ENCODE measurements around the gene CSRP1. TPM values are rescaled to one million over a fixed set of nuclear protein-coding genes. Genes with fewer than 3 reads are reported as not detected.

The CSRP1 gene
- total and polyA plus RNA-seq, 4 donors, result 143 to 278 (median 227) TPM

GRCh38 chr1:201445310-201445709 is 61.6 kb downstream of the CSRP1 start:
- WGBS, 2 donors, result 89 to 96% methylated on average over 6 of the region's 6 CpGs
- no peak for DNase-seq
- no peak for TF ChIP-seq CTCF (IDR thresholded peaks at IDR 0.05; ENCODE audit: control extremely low read depth, extremely low read depth)

GRCh38 chr1:201444792-201445191 is 62.1 kb downstream of the CSRP1 start:
- no peak for TF ChIP-seq CTCF (IDR thresholded peaks at IDR 0.05; ENCODE audit: control extremely low read depth, extremely low read depth)
- no peaks in the 10 kb centered on the region for H3K36me3 ChIP-seq (ENCODE audit: control insufficient read depth in 4 of 4, insufficient read depth in 4 of 4, low read length in 4 of 4)
- ATAC-seq (ENCODE audit: insufficient read depth, low FRiP score) (no peak), DNase-seq (no peak)
- WGBS, 2 donors, result 72 to 79% methylated on average over 4 of the region's 4 CpGs
- no peak overlapping the region for H3K9ac ChIP-seq (ENCODE audit: insufficient read depth in 1 of 2, low read length in 2 of 2)
- H3K9me3 ChIP-seq (ENCODE audit: control insufficient read depth in 4 of 4, insufficient read depth in 3 of 4, low read length in 3 of 4), result peaks cover 0 to 6% (median 2%) of the 10 kb centered on the region in 4 donors
- no peak overlapping the region for H3K4me3 ChIP-seq
- no peak overlapping the region for H3K27ac ChIP-seq (ENCODE audit: low read depth in 1 of 2, low read length in 1 of 2)
- peaks cover 0 to 12% (median under 1%) of the 10 kb centered on the region in 5 donors for H3K4me1 ChIP-seq (ENCODE audit: control insufficient read depth in 5 of 5, insufficient read depth in 5 of 5, low read length in 5 of 5)
- H3K27me3 ChIP-seq (ENCODE audit: control insufficient read depth in 3 of 3, insufficient read depth in 3 of 3, low read length in 2 of 3), result no peaks in the 10 kb centered on the region

More at GRCh38 chr1:201445310-201445709, 61.6 kb downstream of the CSRP1 start:
- Histone ChIP-seq H3K27me3 (ENCODE audit: control insufficient read depth in 3 of 3, insufficient read depth in 3 of 3, low read length in 2 of 3) (no peaks in the 10 kb centered on the region), H3K36me3 (ENCODE audit: control insufficient read depth in 4 of 4, insufficient read depth in 4 of 4, low read length in 4 of 4) (no peaks in the 10 kb centered on the region), H3K4me1 (ENCODE audit: control insufficient read depth in 5 of 5, insufficient read depth in 5 of 5, low read length in 5 of 5) (peaks cover 0 to 12% (median 3%) of the 10 kb centered on the region in 5 donors), H3K4me3 (no peak overlapping the region), H3K9me3 (ENCODE audit: control insufficient read depth in 4 of 4, insufficient read depth in 3 of 4, low read length in 3 of 4) (peaks cover 0 to 6% (median 2%) of the 10 kb centered on the region in 4 donors), H3K27ac (ENCODE audit: low read depth in 1 of 2, low read length in 1 of 2) (no peak overlapping the region), H3K9ac (ENCODE audit: insufficient read depth in 1 of 2, low read length in 2 of 2) (no peak overlapping the region)
- ATAC-seq (ENCODE audit: insufficient read depth, low FRiP score), result no peak

GRCh38 chr1:201443747-201444146 is 63.2 kb downstream of the CSRP1 start:
- WGBS, 2 donors, result 92 to 95% methylated on average over 7 of the region's 7 CpGs
- no peak overlapping the region for H3K9ac ChIP-seq (ENCODE audit: insufficient read depth in 1 of 2, low read length in 2 of 2)
- no peaks in the 10 kb centered on the region for H3K36me3 ChIP-seq (ENCODE audit: control insufficient read depth in 4 of 4, insufficient read depth in 4 of 4, low read length in 4 of 4)
- no peaks in the 10 kb centered on the region for H3K27me3 ChIP-seq (ENCODE audit: control insufficient read depth in 3 of 3, insufficient read depth in 3 of 3, low read length in 2 of 3)
- DNase-seq (no peak), ATAC-seq (ENCODE audit: insufficient read depth, low FRiP score) (no peak)
- H3K9me3 ChIP-seq (ENCODE audit: control insufficient read depth in 4 of 4, insufficient read depth in 3 of 4, low read length in 3 of 4), result peaks cover 0 to 6% (median 2%) of the 10 kb centered on the region in 4 donors
- H3K27ac ChIP-seq (ENCODE audit: low read depth in 1 of 2, low read length in 1 of 2), result no peak overlapping the region
- H3K4me1 ChIP-seq (ENCODE audit: control insufficient read depth in 5 of 5, insufficient read depth in 5 of 5, low read length in 5 of 5), result peaks cover 0 to 7% (median 0%) of the 10 kb centered on the region in 5 donors
- H3K4me3 ChIP-seq, result no peak overlapping the region
- TF ChIP-seq CTCF (IDR thresholded peaks at IDR 0.05; ENCODE audit: control extremely low read depth, extremely low read depth), result no peak

GRCh38 chr1:201436969-201437368 is 70.0 kb downstream of the CSRP1 start:
- DNase-seq, result no peak
- TF ChIP-seq CTCF (IDR thresholded peaks at IDR 0.05; ENCODE audit: control extremely low read depth, extremely low read depth), result no peak
- H3K4me1 ChIP-seq (ENCODE audit: control insufficient read depth in 5 of 5, insufficient read depth in 5 of 5, low read length in 5 of 5), result peaks cover 0 to 11% (median 0%) of the 10 kb centered on the region in 5 donors
- ATAC-seq (ENCODE audit: insufficient read depth, low FRiP score), result no peak
- no peaks in the 10 kb centered on the region for H3K27me3 ChIP-seq (ENCODE audit: control insufficient read depth in 3 of 3, insufficient read depth in 3 of 3, low read length in 2 of 3)
- H3K27ac ChIP-seq (ENCODE audit: low read depth in 1 of 2, low read length in 1 of 2), result no peak overlapping the region
- no peak overlapping the region for H3K9ac ChIP-seq (ENCODE audit: insufficient read depth in 1 of 2, low read length in 2 of 2)
- 82 to 84% methylated on average over 3 of the region's 3 CpGs for WGBS, 2 donors
- H3K9me3 ChIP-seq (ENCODE audit: control insufficient read depth in 4 of 4, insufficient read depth in 3 of 4, low read length in 3 of 4), result peaks cover 0 to 6% (median 2%) of the 10 kb centered on the region in 4 donors
- no peak overlapping the region for H3K4me3 ChIP-seq
- H3K36me3 ChIP-seq (ENCODE audit: control insufficient read depth in 4 of 4, insufficient read depth in 4 of 4, low read length in 4 of 4), result no peaks in the 10 kb centered on the region

All from lung (tissue), 12 donors.